Measurements from ENCODE around the gene TPSB2.

Gene TPSB2

DNA sequence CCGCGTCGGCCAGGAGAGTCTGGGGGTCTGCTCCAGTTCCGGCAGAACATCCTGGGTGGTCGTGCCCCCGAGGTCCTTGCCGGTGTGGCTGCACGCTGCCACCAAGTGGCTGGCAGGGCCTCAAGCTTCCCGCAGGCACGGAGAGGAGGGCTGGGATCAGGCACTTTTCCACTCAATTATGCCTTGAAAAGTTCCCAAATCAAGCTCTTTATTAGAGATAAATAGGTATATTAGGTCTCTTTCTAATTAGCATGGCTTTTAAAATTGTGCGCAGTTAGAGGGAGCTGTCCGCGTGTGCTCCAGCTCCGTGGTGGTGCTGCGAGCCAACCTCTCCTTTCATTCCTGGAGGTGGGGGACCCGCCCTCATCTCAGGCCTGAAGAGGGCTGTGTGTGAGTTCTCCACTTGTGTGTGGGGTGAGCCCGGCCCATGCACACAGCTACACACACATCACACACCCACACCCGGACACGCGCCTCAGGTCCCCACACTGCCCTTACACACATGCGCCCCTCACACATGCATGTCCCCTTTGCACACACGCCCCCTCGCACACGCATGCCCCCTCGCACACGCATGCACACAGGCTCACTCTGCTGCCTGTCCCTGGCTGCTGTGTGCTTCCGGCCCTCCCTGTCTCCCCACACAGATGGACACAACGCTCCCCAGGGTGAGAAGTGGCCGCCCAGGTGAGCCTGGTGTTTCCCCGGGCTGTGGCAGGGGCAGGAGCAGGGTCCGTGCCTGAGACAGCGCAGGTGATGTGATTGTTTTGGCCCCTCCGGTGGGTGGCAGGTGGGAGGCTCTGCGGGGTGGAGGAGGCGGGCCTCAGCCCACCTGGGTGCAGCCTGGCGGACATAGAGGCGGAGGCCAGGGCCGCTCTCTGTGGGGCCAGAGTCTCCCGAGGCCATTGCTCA is 48.3 kb downstream of the TPSB2 start:
- DNase-seq: no peak

DNA sequence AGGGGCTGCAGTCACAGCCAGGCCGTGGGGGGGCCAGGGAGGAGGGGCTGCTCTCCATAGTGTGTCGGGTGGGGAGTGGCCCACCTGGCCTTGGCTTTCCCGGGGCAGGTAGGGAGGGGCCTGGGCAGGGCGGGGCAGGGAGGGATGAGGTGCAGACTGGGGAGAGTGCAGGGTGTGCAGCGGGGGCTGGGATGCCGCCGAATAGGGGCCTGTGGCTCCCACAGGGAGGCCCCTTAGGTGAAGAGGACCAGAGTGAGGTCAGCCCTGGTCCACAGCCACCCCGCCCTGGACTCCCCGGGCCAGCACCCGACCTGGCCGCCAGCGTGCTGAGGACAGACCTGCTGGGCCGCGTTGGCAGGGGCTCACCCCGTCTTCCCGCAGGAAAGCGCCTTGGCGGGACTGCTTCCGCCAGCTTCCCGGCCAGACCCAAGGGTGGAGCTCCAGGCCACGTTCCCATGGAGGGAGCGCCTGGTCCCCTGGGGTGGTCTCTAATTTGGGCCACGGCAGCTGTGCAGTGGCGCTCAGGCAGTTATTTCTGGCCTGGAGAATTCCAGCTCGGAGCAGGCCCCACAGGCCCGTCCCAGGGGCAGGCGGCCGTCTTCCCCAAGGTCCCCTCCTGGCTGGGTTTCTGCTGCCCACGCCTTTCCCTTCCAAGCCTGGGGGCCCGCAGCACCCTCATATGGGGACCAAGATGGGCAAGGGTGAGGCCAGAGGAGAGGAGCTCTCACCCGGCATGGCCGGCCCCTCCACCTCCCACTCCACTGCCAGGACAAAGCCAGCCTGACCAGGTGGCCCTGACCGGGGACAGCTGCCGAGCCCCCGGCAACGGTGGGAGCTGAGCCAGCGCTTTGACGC is 49.2 kb downstream of the TPSB2 start:
- no peak for DNase-seq
